A673 (cell line): ENCODE results near the gene AKAP1. TPM values are rescaled to one million over a fixed set of nuclear protein-coding genes. Genes with fewer than 3 reads are reported as not detected.

ENCODE experiments used
- BruUV-seq: library from RNA; stranded (reverse); fragments of 400-500 nt; replicated peaks from 2 replicates; lab custom pipeline; 2021; lab: Mats Ljungman, UMichigan
- CTCF ChIA-PET: fragments of 300-600 bp; sonication (Branson Sonifier 250); formaldehyde crosslinking; loops from one replicate; lab custom pipeline; 2022; ENCODE audit warnings: antibody characterized with exemption; lab: Charles Lee
- POLR2A ChIA-PET: fragments of 300-600 bp; sonication (Branson Sonifier 250); formaldehyde crosslinking; loops from one replicate; lab custom pipeline; 2022; ENCODE audit warnings: antibody characterized with exemption; ENCODE audit not compliant: low non-redundant PET; lab: Charles Lee
- DNase-seq: peaks from one replicate; pipeline ENCODE4 v3.0.0-alpha.2; 2015; ENCODE audit warnings: low spot score
- H3K27ac ChIP-seq: fragments of 200-600 bp; sonication (generic); 2 replicates; pipeline ENCODE4 v1.5.1; 2016; ENCODE audit warnings: mixed run types, low read depth, mild to moderate bottlenecking, mixed read lengths, antibody characterized with exemption, low read length; ENCODE audit not compliant: poor library complexity, severe bottlenecking
- H3K27me3 ChIP-seq: fragments of 200-600 bp; sonication (generic); replicated peaks from 2 replicates; pipeline ENCODE4 v1.6.1; 2017; ENCODE audit warnings: mixed run types, low read depth, mild to moderate bottlenecking, mixed read lengths, antibody characterized with exemption, low read length; ENCODE audit not compliant: insufficient read depth, poor library complexity
- H3K36me3 ChIP-seq: fragments of 200-600 bp; sonication (generic); 2 replicates; pipeline ENCODE4 v1.6.1; 2016; ENCODE audit warnings: mixed run types, mild to moderate bottlenecking, mixed read lengths, antibody characterized with exemption, low read length; ENCODE audit not compliant: insufficient read depth, poor library complexity, severe bottlenecking
- H3K4me1 ChIP-seq: fragments of 200-600 bp; sonication (generic); 2 replicates; pipeline ENCODE4 v1.6.1; 2017; ENCODE audit warnings: mixed run types, mild to moderate bottlenecking, mixed read lengths, antibody characterized with exemption, low read length; ENCODE audit not compliant: insufficient read depth, poor library complexity, severe bottlenecking
- H3K4me3 ChIP-seq: fragments of 200-600 bp; sonication (generic); 2 replicates; pipeline ENCODE4 v1.5.1; 2016; ENCODE audit warnings: low read depth, mixed run types, mild to moderate bottlenecking, mixed read lengths, low read length; ENCODE audit not compliant: poor library complexity, severe bottlenecking
- H3K9me3 ChIP-seq: fragments of 200-600 bp; sonication (generic); 2 replicates; pipeline ENCODE4 v1.6.1; 2016; ENCODE audit warnings: mixed run types, low read depth, mild to moderate bottlenecking, mixed read lengths, antibody characterized with exemption, low read length; ENCODE audit not compliant: poor library complexity, severe bottlenecking
- EZH2 ChIP-seq: fragments of 200-600 bp; sonication (generic); IDR thresholded peaks from 2 replicates; pipeline ENCODE4 v1.6.1; 2017; ENCODE audit warnings: borderline replicate concordance, low read depth, mild to moderate bottlenecking, mixed read lengths, antibody characterized with exemption, low read length; ENCODE audit not compliant: poor library complexity, severe bottlenecking
- intact Hi-C: fragments of 100-400 bp; cut with micrococcal nuclease; formaldehyde crosslinking; loops from one replicate; pipeline ENCODE4 v1.10.0; 2022; ENCODE audit not compliant: unreplicated experiment
- total RNA-seq: library from RNA; stranded (reverse); gene quantifications from 2 replicates; pipeline ENCODE4 v1.2.3, GENCODE V29; 2021
- TF ChIP-seq, protein P1 (sequence below): fragments of 300-800, 200-600 bp; sonication (generic); conservative IDR thresholded peaks from 2 replicates; pipeline ENCODE4 v1.5.1; 2017; ENCODE audit warnings: low read depth, mild to moderate bottlenecking, antibody characterized with exemption, low read length, moderate library complexity, mixed read lengths

The AKAP1 gene
- total RNA-seq, 1 experiment from 2014 or later, result 43.4 TPM

DNA sequence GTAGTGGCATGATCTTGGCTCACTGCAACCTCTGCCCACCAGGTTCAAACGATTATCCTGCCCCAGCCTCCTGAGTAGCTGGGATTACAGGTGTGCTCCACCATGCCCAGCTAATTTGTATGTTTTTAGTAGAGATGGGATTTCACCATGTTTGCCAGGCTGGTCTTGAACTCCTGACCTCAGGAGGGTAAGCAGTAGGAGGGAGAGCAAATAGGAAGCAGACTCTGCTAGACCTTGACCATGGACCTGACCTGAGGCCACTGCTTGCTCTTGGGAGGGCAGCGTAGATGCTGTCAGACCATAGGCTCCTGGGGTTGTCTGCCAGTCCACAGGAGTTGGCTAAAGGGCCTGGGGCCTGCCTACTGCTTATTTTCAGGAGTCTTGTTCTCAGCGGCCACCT is 28.6 kb downstream of the AKAP1 start:
- H3K4me3 ChIP-seq, result no peak overlapping the region
- ChIA-PET CTCF (interaction anchor here (0.7 kb wide), 1 partner anchor 13 kb away, joined by 4 read pairs; no protein-coding TSS in a partner anchor), POLR2A (no interaction called here)
- H3K27me3 ChIP-seq, result no peaks in the 10 kb centered on the region
- H3K36me3 ChIP-seq, result peaks cover 8% of the 10 kb centered on the region
- intact Hi-C loops, result no loop called here
- no peak for DNase-seq
- no TSS peak for BruUV-seq
- TF ChIP-seq, protein P1, sequence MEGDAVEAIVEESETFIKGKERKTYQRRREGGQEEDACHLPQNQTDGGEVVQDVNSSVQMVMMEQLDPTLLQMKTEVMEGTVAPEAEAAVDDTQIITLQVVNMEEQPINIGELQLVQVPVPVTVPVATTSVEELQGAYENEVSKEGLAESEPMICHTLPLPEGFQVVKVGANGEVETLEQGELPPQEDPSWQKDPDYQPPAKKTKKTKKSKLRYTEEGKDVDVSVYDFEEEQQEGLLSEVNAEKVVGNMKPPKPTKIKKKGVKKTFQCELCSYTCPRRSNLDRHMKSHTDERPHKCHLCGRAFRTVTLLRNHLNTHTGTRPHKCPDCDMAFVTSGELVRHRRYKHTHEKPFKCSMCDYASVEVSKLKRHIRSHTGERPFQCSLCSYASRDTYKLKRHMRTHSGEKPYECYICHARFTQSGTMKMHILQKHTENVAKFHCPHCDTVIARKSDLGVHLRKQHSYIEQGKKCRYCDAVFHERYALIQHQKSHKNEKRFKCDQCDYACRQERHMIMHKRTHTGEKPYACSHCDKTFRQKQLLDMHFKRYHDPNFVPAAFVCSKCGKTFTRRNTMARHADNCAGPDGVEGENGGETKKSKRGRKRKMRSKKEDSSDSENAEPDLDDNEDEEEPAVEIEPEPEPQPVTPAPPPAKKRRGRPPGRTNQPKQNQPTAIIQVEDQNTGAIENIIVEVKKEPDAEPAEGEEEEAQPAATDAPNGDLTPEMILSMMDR, result no peak
- TF ChIP-seq EZH2, result no peak
- no peak overlapping the region for H3K27ac ChIP-seq
- H3K9me3 ChIP-seq, result no peaks in the 10 kb centered on the region
- H3K4me1 ChIP-seq, result peaks cover 13% of the 10 kb centered on the region

DNA sequence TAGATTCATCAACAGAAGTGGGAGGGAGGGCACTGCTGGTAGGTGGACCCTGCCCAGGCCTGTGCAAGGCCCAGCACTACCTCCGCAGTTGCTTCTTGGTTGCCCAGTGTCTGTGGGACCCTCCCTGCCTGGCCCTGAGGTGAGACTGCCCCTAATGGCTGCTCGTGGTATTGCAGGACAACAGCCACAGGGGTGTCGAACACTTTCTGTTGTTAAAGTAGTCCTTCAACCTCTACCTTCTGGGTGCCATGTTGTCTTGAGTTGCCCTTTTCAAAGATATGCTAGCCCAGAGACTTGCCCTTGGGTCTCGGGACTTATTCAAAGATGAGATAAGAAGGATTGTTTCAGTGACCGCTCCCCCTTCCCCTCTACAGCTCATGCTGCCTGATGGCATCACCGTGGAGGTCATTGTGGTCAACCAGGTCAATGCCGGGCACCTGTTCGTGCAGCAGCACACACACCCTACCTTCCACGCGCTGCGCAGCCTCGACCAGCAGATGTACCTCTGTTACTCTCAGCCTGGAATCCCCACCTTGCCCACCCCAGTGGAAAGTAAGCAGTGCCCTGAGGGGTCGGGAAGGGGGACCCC is 29.1 kb downstream of the AKAP1 start:
- intact Hi-C loops, result no loop called here
- TF ChIP-seq, protein P1, result peak; percentile 91
- TF ChIP-seq EZH2, result no peak
- BruUV-seq, result no TSS peak
- no peaks in the 10 kb centered on the region for H3K9me3 ChIP-seq
- no peaks in the 10 kb centered on the region for H3K27me3 ChIP-seq
- peaks cover 8% of the 10 kb centered on the region for H3K36me3 ChIP-seq
- H3K4me3 ChIP-seq, result no peak overlapping the region
- H3K4me1 ChIP-seq, result peaks cover 13% of the 10 kb centered on the region
- DNase-seq, result peak; percentile 62
- CTCF ChIA-PET, result interaction anchor here (0.7 kb wide), 1 partner anchor 13 kb away, joined by 4 read pairs; no protein-coding TSS in a partner anchor
- H3K27ac ChIP-seq, result no peak overlapping the region
- POLR2A ChIA-PET, result no interaction called here

DNA sequence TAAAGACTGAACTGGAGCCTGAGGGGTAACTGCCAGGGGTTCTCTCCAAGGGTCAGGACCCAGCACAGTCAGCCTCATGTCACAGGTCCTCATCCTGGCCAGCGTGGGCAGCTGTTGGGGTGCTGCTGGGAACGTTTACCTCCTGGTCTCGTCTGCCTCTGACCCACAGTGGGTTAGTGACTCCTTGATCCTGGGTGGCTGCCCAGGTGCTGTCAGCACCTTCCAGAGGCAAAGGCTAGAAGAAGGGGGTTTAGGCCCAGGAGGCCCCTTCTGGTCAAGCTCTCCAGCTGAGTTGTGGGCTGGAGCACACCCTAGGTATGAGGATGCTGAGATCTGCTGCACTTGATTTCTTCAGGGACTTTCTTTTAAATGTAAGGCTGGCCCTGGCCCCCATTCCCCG is 30.3 kb downstream of the AKAP1 start:
- H3K9me3 ChIP-seq, result no peaks in the 10 kb centered on the region
- H3K27me3 ChIP-seq, result no peaks in the 10 kb centered on the region
- H3K27ac ChIP-seq, result no peak overlapping the region
- peaks cover 12% of the 10 kb centered on the region for H3K36me3 ChIP-seq
- H3K4me1 ChIP-seq, result peaks cover under 1% of the 10 kb centered on the region
- intact Hi-C loops, result no loop called here
- no peak for TF ChIP-seq EZH2
- TF ChIP-seq, protein P1, result no peak
- DNase-seq, result no peak
- no peak overlapping the region for H3K4me3 ChIP-seq
- no TSS peak for BruUV-seq
- ChIA-PET CTCF (no interaction called here), POLR2A (no interaction called here)
